ENCODE data around the gene BNC2. TPM values are rescaled to one million over a fixed set of nuclear protein-coding genes. Genes with fewer than 3 reads are reported as not detected.

Gene BNC2
- total RNA-seq, 1 donor from 2014 or later = not detected

- no peak for DNase-seq (ENCODE audit: low spot score)
- Mint-ChIP-seq H3K36me3 (ENCODE audit: low read depth) (no peaks in the 10 kb centered on the region), H3K4me1 (ENCODE audit: low read depth) (no peaks in the 10 kb centered on the region), H3K27ac (no peak overlapping the region), H3K9me3 (peaks cover 10% of the 10 kb centered on the region), H3K27me3 (ENCODE audit: insufficient read depth) (no peaks in the 10 kb centered on the region), H3K4me3 (no peak overlapping the region)
- intact Hi-C loops (cut with micrococcal nuclease) = loop anchor here (10.0 kb wide), 1 partner anchor 54 kb away; no protein-coding TSS in a partner anchor
Observed at GRCh38 chr9:16370647-16371046, 499.8 kb downstream of the BNC2 start.

GRCh38 chr9:16369427-16369826 is 501.0 kb downstream of the BNC2 start:
- no peak for DNase-seq (ENCODE audit: low spot score)
- Mint-ChIP-seq H3K36me3 (ENCODE audit: low read depth) (no peaks in the 10 kb centered on the region), H3K27ac (no peak overlapping the region), H3K27me3 (ENCODE audit: insufficient read depth) (no peaks in the 10 kb centered on the region), H3K9me3 (peaks cover 10% of the 10 kb centered on the region), H3K4me3 (no peak overlapping the region), H3K4me1 (ENCODE audit: low read depth) (no peaks in the 10 kb centered on the region)
- intact Hi-C loops (cut with micrococcal nuclease) = no loop called here

- peaks cover 10% of the 10 kb centered on the region for H3K9me3 Mint-ChIP-seq
- intact Hi-C loops (cut with micrococcal nuclease) = no loop called here
- H3K27ac Mint-ChIP-seq = no peak overlapping the region
- H3K27me3 Mint-ChIP-seq (ENCODE audit: insufficient read depth) = no peaks in the 10 kb centered on the region
- no peak overlapping the region for H3K4me3 Mint-ChIP-seq
- DNase-seq (ENCODE audit: low spot score) = no peak
- H3K4me1 Mint-ChIP-seq (ENCODE audit: low read depth) = no peaks in the 10 kb centered on the region
- H3K36me3 Mint-ChIP-seq (ENCODE audit: low read depth) = no peaks in the 10 kb centered on the region
Observed at GRCh38 chr9:16368237-16369087, 502.0 kb downstream of the BNC2 start.

GRCh38 chr9:16367605-16368231 is 502.8 kb downstream of the BNC2 start:
- Mint-ChIP-seq H3K27me3 (ENCODE audit: insufficient read depth) (no peaks in the 10 kb centered on the region), H3K27ac (no peak overlapping the region), H3K36me3 (ENCODE audit: low read depth) (no peaks in the 10 kb centered on the region), H3K4me3 (no peak overlapping the region), H3K4me1 (ENCODE audit: low read depth) (no peaks in the 10 kb centered on the region), H3K9me3 (peaks cover 10% of the 10 kb centered on the region)
- DNase-seq (ENCODE audit: low spot score) = no peak
- intact Hi-C loops (cut with micrococcal nuclease) = no loop called here

GRCh38 chr9:16364347-16364746 is 506.1 kb downstream of the BNC2 start:
- intact Hi-C loops (cut with micrococcal nuclease) = no loop called here
- H3K27me3 Mint-ChIP-seq (ENCODE audit: insufficient read depth) = no peaks in the 10 kb centered on the region
- no peak overlapping the region for H3K27ac Mint-ChIP-seq

GRCh38 chr9:16363916-16364315 is 506.6 kb downstream of the BNC2 start:
- intact Hi-C loops (cut with micrococcal nuclease) = no loop called here

More at GRCh38 chr9:16364347-16364746, 506.1 kb downstream of the BNC2 start:
- Mint-ChIP-seq H3K9me3 (peaks cover 5% of the 10 kb centered on the region), H3K4me1 (ENCODE audit: low read depth) (no peaks in the 10 kb centered on the region), H3K4me3 (no peak overlapping the region), H3K36me3 (ENCODE audit: low read depth) (no peaks in the 10 kb centered on the region)
- no peak for DNase-seq (ENCODE audit: low spot score)

GRCh38 chr9:16363073-16363781 is 507.2 kb downstream of the BNC2 start:
- intact Hi-C loops (cut with micrococcal nuclease) = no loop called here
- H3K36me3 Mint-ChIP-seq (ENCODE audit: low read depth) = no peaks in the 10 kb centered on the region

More at GRCh38 chr9:16363916-16364315, 506.6 kb downstream of the BNC2 start:
- Mint-ChIP-seq H3K4me1 (ENCODE audit: low read depth) (no peaks in the 10 kb centered on the region), H3K36me3 (ENCODE audit: low read depth) (no peaks in the 10 kb centered on the region), H3K27ac (no peak overlapping the region), H3K27me3 (ENCODE audit: insufficient read depth) (no peaks in the 10 kb centered on the region), H3K4me3 (no peak overlapping the region), H3K9me3 (peaks cover 5% of the 10 kb centered on the region)
- no peak for DNase-seq (ENCODE audit: low spot score)

GRCh38 chr9:16361939-16362338 is 508.5 kb downstream of the BNC2 start:
- no peak for DNase-seq (ENCODE audit: low spot score)
- H3K4me3 Mint-ChIP-seq = no peak overlapping the region
- H3K27me3 Mint-ChIP-seq (ENCODE audit: insufficient read depth) = no peaks in the 10 kb centered on the region
- intact Hi-C loops (cut with micrococcal nuclease) = no loop called here
- no peaks in the 10 kb centered on the region for H3K36me3 Mint-ChIP-seq (ENCODE audit: low read depth)
- no peak overlapping the region for H3K27ac Mint-ChIP-seq
- H3K9me3 Mint-ChIP-seq = peaks cover 5% of the 10 kb centered on the region
- no peaks in the 10 kb centered on the region for H3K4me1 Mint-ChIP-seq (ENCODE audit: low read depth)

More at GRCh38 chr9:16363073-16363781, 507.2 kb downstream of the BNC2 start:
- H3K27ac Mint-ChIP-seq = no peak overlapping the region
- H3K4me3 Mint-ChIP-seq = no peak overlapping the region
- no peak for DNase-seq (ENCODE audit: low spot score)
- peaks cover 5% of the 10 kb centered on the region for H3K9me3 Mint-ChIP-seq
- H3K27me3 Mint-ChIP-seq (ENCODE audit: insufficient read depth) = no peaks in the 10 kb centered on the region
- no peaks in the 10 kb centered on the region for H3K4me1 Mint-ChIP-seq (ENCODE audit: low read depth)

- Mint-ChIP-seq H3K27me3 (ENCODE audit: insufficient read depth) (no peaks in the 10 kb centered on the region), H3K4me1 (ENCODE audit: low read depth) (no peaks in the 10 kb centered on the region), H3K36me3 (ENCODE audit: low read depth) (no peaks in the 10 kb centered on the region), H3K4me3 (no peak overlapping the region), H3K9me3 (peaks cover 2% of the 10 kb centered on the region), H3K27ac (no peak overlapping the region)
- intact Hi-C loops (cut with micrococcal nuclease) = no loop called here
- no peak for DNase-seq (ENCODE audit: low spot score)
Observed at GRCh38 chr9:16361118-16361517, 509.4 kb downstream of the BNC2 start.

GRCh38 chr9:16360247-16360646 is 510.2 kb downstream of the BNC2 start:
- Mint-ChIP-seq H3K27me3 (ENCODE audit: insufficient read depth) (no peaks in the 10 kb centered on the region), H3K4me1 (ENCODE audit: low read depth) (no peaks in the 10 kb centered on the region), H3K9me3 (no peaks in the 10 kb centered on the region), H3K4me3 (no peak overlapping the region), H3K36me3 (ENCODE audit: low read depth) (no peaks in the 10 kb centered on the region), H3K27ac (no peak overlapping the region)
- no peak for DNase-seq (ENCODE audit: low spot score)
- intact Hi-C loops (cut with micrococcal nuclease) = no loop called here

Data from activated T-helper 1 cell treated with anti-CD3 and anti-CD28 coated beads, Interleukin-12 subunit alpha, Interleukin-12 subunit beta, Interleukin-2, Interleukin-4 antibody, amounts not matched to agents 30 ng/mL and 10 ng/mL and 1 ng/mL, durations not matched to agents 14 hours and 24 hours and 36 hours (primary cell).